Measurements from ENCODE around the gene DOK4. TPM values are rescaled to one million over a fixed set of nuclear protein-coding genes. Genes with fewer than 3 reads are reported as not detected.
"Not testable (repeated sequence)": the region's sequence is repeated elsewhere in the genome, so short reads cannot be mapped to it uniquely, and the experiment has no call there.

Gene DOK4
- total RNA-seq, 2 donors from 2014 or later, result 17.9 to 22.1 TPM

- TF ChIP-seq, protein P1, sequence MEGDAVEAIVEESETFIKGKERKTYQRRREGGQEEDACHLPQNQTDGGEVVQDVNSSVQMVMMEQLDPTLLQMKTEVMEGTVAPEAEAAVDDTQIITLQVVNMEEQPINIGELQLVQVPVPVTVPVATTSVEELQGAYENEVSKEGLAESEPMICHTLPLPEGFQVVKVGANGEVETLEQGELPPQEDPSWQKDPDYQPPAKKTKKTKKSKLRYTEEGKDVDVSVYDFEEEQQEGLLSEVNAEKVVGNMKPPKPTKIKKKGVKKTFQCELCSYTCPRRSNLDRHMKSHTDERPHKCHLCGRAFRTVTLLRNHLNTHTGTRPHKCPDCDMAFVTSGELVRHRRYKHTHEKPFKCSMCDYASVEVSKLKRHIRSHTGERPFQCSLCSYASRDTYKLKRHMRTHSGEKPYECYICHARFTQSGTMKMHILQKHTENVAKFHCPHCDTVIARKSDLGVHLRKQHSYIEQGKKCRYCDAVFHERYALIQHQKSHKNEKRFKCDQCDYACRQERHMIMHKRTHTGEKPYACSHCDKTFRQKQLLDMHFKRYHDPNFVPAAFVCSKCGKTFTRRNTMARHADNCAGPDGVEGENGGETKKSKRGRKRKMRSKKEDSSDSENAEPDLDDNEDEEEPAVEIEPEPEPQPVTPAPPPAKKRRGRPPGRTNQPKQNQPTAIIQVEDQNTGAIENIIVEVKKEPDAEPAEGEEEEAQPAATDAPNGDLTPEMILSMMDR (conservative IDR thresholded peaks at IDR 0.05), result no peak
- 88 to 100% methylated on average over 1 to 2 of the region's 2 CpGs for WGBS, 2 experiments (ENCODE audit: insufficient coverage in 1 of 2, insufficient read length in 1 of 2)
- H3K9me3 ChIP-seq (ENCODE audit: control insufficient read depth, low read length), result peaks cover 14% of the 10 kb centered on the region
- H3K27ac ChIP-seq (ENCODE audit: low read depth, low read length), result no peak overlapping the region
- H3K27me3 ChIP-seq (ENCODE audit: control insufficient read depth, insufficient read depth, low read length, poor library complexity, severe bottlenecking), result no peaks in the 10 kb centered on the region
- Mint-ChIP-seq H3K27me3 (ENCODE audit: insufficient read depth) (no peaks in the 10 kb centered on the region), H3K36me3 (ENCODE audit: low read depth) (peaks cover 28% of the 10 kb centered on the region), H3K4me1 (peaks cover 6% of the 10 kb centered on the region), H3K27ac (no peak overlapping the region), H3K4me3 (peak overlapping the region; percentile 88), H3K9me3 (peaks cover 26% of the 10 kb centered on the region)
- peaks cover 27% of the 10 kb centered on the region for H3K36me3 ChIP-seq (ENCODE audit: control insufficient read depth, insufficient read depth, low read length)
- no peaks in the 10 kb centered on the region for H3K4me1 ChIP-seq (ENCODE audit: control insufficient read depth, insufficient read depth, low read length)
- DNase-seq, result no peak
- H3K9ac ChIP-seq (ENCODE audit: extremely low read depth, low read length, poor library complexity, severe bottlenecking), result no peak overlapping the region
- no peak overlapping the region for H3K4me3 ChIP-seq (ENCODE audit: low read length)
Observed at GRCh38 chr16:57445510-57445909, 40.8 kb downstream of the DOK4 start.

GRCh38 chr16:57444711-57445110, 41.6 kb downstream of the DOK4 start:
- H3K9ac ChIP-seq (ENCODE audit: extremely low read depth, low read length, poor library complexity, severe bottlenecking), result no peak overlapping the region

DNA sequence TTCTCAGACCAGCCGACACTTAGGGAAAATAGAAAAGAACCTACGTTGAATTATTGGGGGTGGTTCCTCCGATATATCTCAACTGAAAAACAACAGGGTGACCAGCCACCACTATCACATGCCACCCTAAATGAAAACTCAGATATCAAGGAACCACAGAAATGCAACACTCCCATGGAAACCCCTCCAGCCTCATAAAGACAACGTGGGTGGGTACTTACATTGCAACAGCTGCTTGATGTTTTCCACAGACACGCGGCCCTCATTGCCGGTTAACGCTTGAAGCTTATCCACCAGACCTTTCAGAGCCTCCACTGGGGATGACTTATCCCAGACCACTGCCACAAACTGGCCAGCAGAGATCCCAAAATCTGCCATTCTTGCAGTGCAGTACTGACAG, 45.7 kb downstream of the DOK4 start:
- H3K36me3 Mint-ChIP-seq (ENCODE audit: low read depth), result peaks cover 71% of the 10 kb centered on the region
- WGBS, 2 experiments (ENCODE audit: insufficient coverage in 1 of 2, insufficient read length in 1 of 2), result 98% methylated on average over 8 of the region's 8 CpGs; no CpG with 5 or more reads in 1 of the 2 experiments
- not testable (repeated sequence) for H3K27ac ChIP-seq (ENCODE audit: low read depth, low read length)

More at GRCh38 chr16:57444711-57445110, 41.6 kb downstream of the DOK4 start:
- no peak for DNase-seq
- no peaks in the 10 kb centered on the region for H3K4me1 ChIP-seq (ENCODE audit: control insufficient read depth, insufficient read depth, low read length)
- peaks cover 36% of the 10 kb centered on the region for H3K36me3 Mint-ChIP-seq (ENCODE audit: low read depth)
- H3K27me3 Mint-ChIP-seq (ENCODE audit: insufficient read depth), result no peaks in the 10 kb centered on the region
- TF ChIP-seq, protein P1 (conservative IDR thresholded peaks at IDR 0.05), result no peak
- H3K4me3 Mint-ChIP-seq, result no peak overlapping the region
- WGBS, 2 experiments (ENCODE audit: insufficient coverage in 1 of 2, insufficient read length in 1 of 2), result 94 to 95% methylated on average over 3 of the region's 3 CpGs
- peaks cover 6% of the 10 kb centered on the region for H3K4me1 Mint-ChIP-seq
- H3K36me3 ChIP-seq (ENCODE audit: control insufficient read depth, insufficient read depth, low read length), result peaks cover 34% of the 10 kb centered on the region
- H3K27ac Mint-ChIP-seq, result no peak overlapping the region
- H3K9me3 ChIP-seq (ENCODE audit: control insufficient read depth, low read length), result peaks cover 22% of the 10 kb centered on the region
- no peaks in the 10 kb centered on the region for H3K27me3 ChIP-seq (ENCODE audit: control insufficient read depth, insufficient read depth, low read length, poor library complexity, severe bottlenecking)
- H3K9me3 Mint-ChIP-seq, result peaks cover 34% of the 10 kb centered on the region
- H3K27ac ChIP-seq (ENCODE audit: low read depth, low read length), result no peak overlapping the region
- H3K4me3 ChIP-seq (ENCODE audit: low read length), result no peak overlapping the region

GRCh38 chr16:57439947-57440346, 46.3 kb downstream of the DOK4 start:
- not testable (repeated sequence) for H3K4me3 ChIP-seq (ENCODE audit: low read length); DNase-seq; H3K4me1 Mint-ChIP-seq; H3K27me3 Mint-ChIP-seq (ENCODE audit: insufficient read depth); H3K4me3 Mint-ChIP-seq; H3K27ac Mint-ChIP-seq; H3K4me1 ChIP-seq (ENCODE audit: control insufficient read depth, insufficient read depth, low read length); H3K27me3 ChIP-seq (ENCODE audit: control insufficient read depth, insufficient read depth, low read length, poor library complexity, severe bottlenecking); H3K9ac ChIP-seq (ENCODE audit: extremely low read depth, low read length, poor library complexity, severe bottlenecking); H3K27ac ChIP-seq (ENCODE audit: low read depth, low read length)
- H3K9me3 ChIP-seq (ENCODE audit: control insufficient read depth, low read length), result peaks cover 32% of the 10 kb centered on the region
- peaks cover 77% of the 10 kb centered on the region for H3K36me3 ChIP-seq (ENCODE audit: control insufficient read depth, insufficient read depth, low read length)
- peaks cover 45% of the 10 kb centered on the region for H3K9me3 Mint-ChIP-seq
- 96 to 100% methylated on average over 5 to 8 of the region's 8 CpGs for WGBS, 2 experiments (ENCODE audit: insufficient coverage in 1 of 2, insufficient read length in 1 of 2)
- peaks cover 74% of the 10 kb centered on the region for H3K36me3 Mint-ChIP-seq (ENCODE audit: low read depth)

More for the DNA sequence above, 45.7 kb downstream of the DOK4 start:
- H3K4me3 ChIP-seq (ENCODE audit: low read length), result peak overlapping the region; percentile 5
- peaks cover 32% of the 10 kb centered on the region for H3K9me3 ChIP-seq (ENCODE audit: control insufficient read depth, low read length)
- not testable (repeated sequence) for DNase-seq; H3K27ac Mint-ChIP-seq; H3K4me1 ChIP-seq (ENCODE audit: control insufficient read depth, insufficient read depth, low read length); H3K27me3 Mint-ChIP-seq (ENCODE audit: insufficient read depth); H3K4me3 Mint-ChIP-seq; H3K27me3 ChIP-seq (ENCODE audit: control insufficient read depth, insufficient read depth, low read length, poor library complexity, severe bottlenecking); H3K9ac ChIP-seq (ENCODE audit: extremely low read depth, low read length, poor library complexity, severe bottlenecking); H3K4me1 Mint-ChIP-seq
- peaks cover 71% of the 10 kb centered on the region for H3K36me3 ChIP-seq (ENCODE audit: control insufficient read depth, insufficient read depth, low read length)
- peaks cover 45% of the 10 kb centered on the region for H3K9me3 Mint-ChIP-seq
